H1 (cell line): ENCODE measurements around the gene VAV2. TPM values are rescaled to one million over a fixed set of nuclear protein-coding genes. Genes with fewer than 3 reads are reported as not detected.

ENCODE experiments used
- CTCF ChIA-PET: fragments of 300-600 bp; sonication (Branson Sonifier 250); formaldehyde crosslinking; loops from one replicate; lab custom pipeline; 2021; ENCODE audit not compliant: partially characterized antibody; lab: Charles Lee
- POLR2A ChIA-PET: fragments of 300-600 bp; sonication (Branson Sonifier 250); formaldehyde crosslinking; loops from one replicate; lab custom pipeline; 2021; ENCODE audit warnings: inconsistent platforms; ENCODE audit not compliant: partially characterized antibody; lab: Charles Lee
- DNase-seq, 2 experiments: peaks; one replicate each; pipeline versions ENCODE4 v3.0.0 to v3.0.0-alpha.2; 2010 to 2022; ENCODE audit warnings: low spot score in 2 of 2, low read depth in 1 of 2, mixed read lengths in 1 of 2
- FAIRE-seq: peaks from 2 replicates; lab custom pipeline; 2011; peaks lifted over from hg19 to GRCh38; lab: Jason Lieb, UNC
- H2AFZ ChIP-seq: 2 replicates; pipeline ENCODE4 v1.8.1; 2012; ENCODE audit warnings: low read length, inconsistent platforms
- H2AK5ac ChIP-seq: 2 replicates; pipeline ENCODE4 v1.6.1; 2013; ENCODE audit warnings: low read depth, low read length
- H2BK120ac ChIP-seq: replicated peaks from 2 replicates; pipeline ENCODE3; 2013; ENCODE audit warnings: low read depth, low read length, inconsistent platforms
- H2BK12ac ChIP-seq: 2 replicates; pipeline ENCODE4 v1.6.1; 2013; ENCODE audit warnings: low read depth, low read length
- H2BK15ac ChIP-seq: 2 replicates; pipeline ENCODE4 v1.6.1; 2013; ENCODE audit warnings: low read length
- H2BK20ac ChIP-seq: 2 replicates; pipeline ENCODE4 v1.6.1; 2013; ENCODE audit warnings: low read length
- H2BK5ac ChIP-seq: 2 replicates; pipeline ENCODE4 v1.6.1; 2013; ENCODE audit warnings: low read depth, low read length
- H3K14ac ChIP-seq: 2 replicates; pipeline ENCODE4 v1.6.1; 2013; ENCODE audit warnings: inconsistent platforms; ENCODE audit not compliant: insufficient read length
- H3K18ac ChIP-seq: 2 replicates; pipeline ENCODE4 v1.6.1; 2013; ENCODE audit warnings: low read length; ENCODE audit errors: extremely low read depth
- H3K23ac ChIP-seq: 2 replicates; pipeline ENCODE4 v1.6.1; 2013; ENCODE audit warnings: inconsistent platforms; ENCODE audit not compliant: insufficient read length
- H3K23me2 ChIP-seq: 2 replicates; pipeline ENCODE4 v1.6.1; 2013; ENCODE audit warnings: low read depth, low read length
- H3K27ac ChIP-seq: 2 replicates; pipeline ENCODE4 v1.6.1; 2011; ENCODE audit warnings: low read depth, low read length, inconsistent platforms
- H3K27me3 ChIP-seq, 4 experiments: replicated peaks in 1 of 4; 1 replicate in 1 of 4; 2 replicates in 3 of 4; pipeline versions ENCODE4 v1.6.1 to v1.8.1; 2011 to 2013; ENCODE audit warnings: low read length in 3 of 4, mild to moderate bottlenecking in 3 of 4, inconsistent platforms in 2 of 4, mixed read lengths in 2 of 4, moderate library complexity in 1 of 4; ENCODE audit not compliant: control insufficient read depth in 3 of 4, insufficient read depth in 3 of 4; ENCODE audit errors: extremely low read depth in 1 of 4
- H3K36me3 ChIP-seq, 4 experiments: 2 replicates each; pipeline versions ENCODE4 v1.6.1 to v1.8.1; 2011 to 2013; ENCODE audit warnings: mild to moderate bottlenecking in 4 of 4, low read length in 3 of 4, moderate library complexity in 2 of 4, control low read depth in 1 of 4, inconsistent platforms in 1 of 4; ENCODE audit not compliant: insufficient read depth in 4 of 4, control insufficient read depth in 2 of 4
- H3K4ac ChIP-seq: replicated peaks from 2 replicates; pipeline ENCODE3; 2013; ENCODE audit warnings: low read length, low read depth, mixed read lengths, inconsistent platforms; ENCODE audit not compliant: insufficient read length
- H3K4me1 ChIP-seq, 4 experiments: replicated peaks in 1 of 4; 1 replicate in 1 of 4; 2 replicates in 3 of 4; pipeline versions ENCODE4 v1.6.1 to v1.8.1; 2011 to 2013; ENCODE audit warnings: low read length in 3 of 4, inconsistent platforms in 2 of 4, mixed read lengths in 1 of 4; ENCODE audit not compliant: insufficient read depth in 4 of 4, control insufficient read depth in 3 of 4
- H3K4me2 ChIP-seq, 2 experiments: 2 replicates each; pipeline versions ENCODE4 v1.6.1 to v1.8.1; 2011 to 2013; ENCODE audit warnings: low read depth in 2 of 2, low read length in 2 of 2, control low read depth in 1 of 2, inconsistent platforms in 1 of 2, mild to moderate bottlenecking in 1 of 2; ENCODE audit not compliant: insufficient read depth in 1 of 2
- H3K4me3 ChIP-seq, 4 experiments: fragments of 200-600, 300-600 bp in 1 of 4; sonication (generic), shearing (Covaris generic), sonication (Bioruptor Twin) in 1 of 4; 2 replicates each; pipeline versions ENCODE4 v1.5.1 to v1.8.1; 2011 to 2016; ENCODE audit warnings: low read length in 4 of 4, low read depth in 3 of 4, control low read depth in 2 of 4, inconsistent platforms in 2 of 4, mild to moderate bottlenecking in 2 of 4, mixed read lengths in 1 of 4, moderate library complexity in 1 of 4; ENCODE audit not compliant: insufficient read depth in 2 of 4; ENCODE audit errors: extremely low read depth in 1 of 4
- H3K56ac ChIP-seq: replicated peaks from 2 replicates; pipeline ENCODE3; 2013; ENCODE audit warnings: low read depth, mild to moderate bottlenecking, mixed read lengths, low read length, inconsistent platforms; ENCODE audit not compliant: insufficient read length
- H3K79me1 ChIP-seq: 2 replicates; pipeline ENCODE4 v1.6.1; 2013; ENCODE audit warnings: low read depth, low read length, control low read depth
- H3K79me2 ChIP-seq, 2 experiments: 2 replicates each; pipeline versions ENCODE4 v1.6.1 to v1.8.1; 2012 to 2013; ENCODE audit warnings: low read length in 2 of 2, mild to moderate bottlenecking in 2 of 2, inconsistent platforms in 1 of 2; ENCODE audit not compliant: insufficient read depth in 2 of 2, control insufficient read depth in 1 of 2
- H3K9ac ChIP-seq, 4 experiments: replicated peaks in 1 of 4; 1 replicate in 1 of 4; 2 replicates in 3 of 4; pipeline versions ENCODE4 v1.6.1 to v1.8.1; 2011 to 2013; ENCODE audit warnings: low read depth in 3 of 4, low read length in 3 of 4, control low read depth in 2 of 4, mild to moderate bottlenecking in 2 of 4, moderate library complexity in 2 of 4, inconsistent platforms in 1 of 4; ENCODE audit errors: extremely low read depth in 1 of 4
- H3K9me3 ChIP-seq, 2 experiments: 2 replicates each; pipeline versions ENCODE4 v1.6.1 to v1.8.1; 2012 to 2013; ENCODE audit warnings: mild to moderate bottlenecking in 2 of 2, moderate library complexity in 2 of 2, control low read depth in 1 of 2, inconsistent platforms in 1 of 2, low read depth in 1 of 2, low read length in 1 of 2, mixed read lengths in 1 of 2; ENCODE audit not compliant: insufficient read depth in 2 of 2
- H4K20me1 ChIP-seq, 2 experiments: replicated peaks in 1 of 2; 2 replicates each; pipeline versions ENCODE3 to v1.8.1; 2011 to 2013; ENCODE audit warnings: inconsistent platforms in 2 of 2, low read length in 2 of 2, mild to moderate bottlenecking in 1 of 2; ENCODE audit not compliant: insufficient read depth in 2 of 2, control insufficient read depth in 1 of 2
- H4K5ac ChIP-seq: 2 replicates; pipeline ENCODE4 v1.6.1; 2013; ENCODE audit warnings: low read length, low read depth, mixed read lengths, inconsistent platforms; ENCODE audit not compliant: insufficient read length
- H4K8ac ChIP-seq: 2 replicates; pipeline ENCODE4 v1.8.0; 2013; ENCODE audit warnings: mild to moderate bottlenecking, moderate library complexity, low read length, inconsistent platforms; ENCODE audit not compliant: insufficient read depth; ENCODE audit errors: extremely low read depth
- H4K91ac ChIP-seq: replicated peaks from 2 replicates; pipeline ENCODE3; 2013; ENCODE audit warnings: low read length, mixed read lengths, inconsistent platforms; ENCODE audit not compliant: insufficient read length
- WGBS, 2 experiments: shearing (Covaris generic) in 1 of 2; methylation state at CpG; one replicate each; pipeline versions ENCODE4 v1.1.6 to v1.1.7; 2013 to 2015; ENCODE audit warnings: low lambda C conversion rate in 2 of 2, mixed read lengths in 2 of 2, inconsistent platforms in 1 of 2, low coverage in 1 of 2, missing lambda C conversion rate in 1 of 2; ENCODE audit not compliant: insufficient replicate concordance in 2 of 2, insufficient coverage in 1 of 2, insufficient read length in 1 of 2; ENCODE audit errors: extremely low coverage in 1 of 2, missing lambda C conversion rate in 1 of 2; 5-methylcytosine and 5-hydroxymethylcytosine counted together
- polyA plus RNA-seq, 7 experiments: library from polyadenylated mRNA; depleted of rRNA in 3 of 7; stranded (reverse) in 5 of 7; unstranded in 2 of 7; fragments of >200 nt in 5 of 7; fragments of 200-250 nt in 2 of 7; gene quantifications; 1 replicate in 5 of 7; 2 replicates in 1 of 7; 4 replicates in 1 of 7; pipeline versions ENCODE4 v1.2.1 to v1.2.3, GENCODE V29; 2011 to 2013; ENCODE audit warnings: missing spikeins in 2 of 7, mixed read lengths in 2 of 7
- total RNA-seq: library from RNA; stranded (reverse); fragmentation: NEBNext Ultra II Directional; extraction: Animal tissue kit (Norgen Biotek cat#: 25700); gene quantifications from 2 replicates; pipeline ENCODE4 v1.2.1, GENCODE V29; 2021

Gene VAV2
- total and polyA plus RNA-seq, 2 of the 8 experiments (the other 6 are each of a cell fraction or from before 2014, with no cell fraction given), result 13.6 to 37.6 TPM

DNA sequence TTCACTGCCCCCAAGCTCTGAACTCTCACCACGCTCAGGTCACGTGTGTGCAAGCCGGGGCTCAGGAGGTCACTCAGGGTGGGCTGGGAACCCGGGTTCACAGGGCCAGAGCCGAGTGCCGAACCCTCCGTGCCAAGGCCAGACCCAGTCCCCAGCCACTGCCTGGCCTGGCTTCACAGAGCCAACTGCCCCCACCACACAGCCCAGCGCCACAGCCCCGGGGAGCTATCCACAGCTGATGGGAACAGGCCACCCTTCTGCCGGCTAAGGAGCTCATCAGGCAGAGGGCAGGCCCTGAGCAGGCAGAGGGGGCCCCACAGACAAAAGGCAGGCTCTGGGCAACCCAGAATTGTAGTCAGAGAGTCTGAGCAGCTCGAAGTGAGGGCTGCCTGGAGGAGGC, 117.0 kb downstream of the VAV2 start:
- 0 out of 2 replicates have a peak overlapping the region, but pooled peaks have one; percentile 19 for H2BK5ac ChIP-seq
- H2AFZ ChIP-seq, result no peak overlapping the region
- H2AK5ac ChIP-seq, result no peak overlapping the region
- H3K79me1 ChIP-seq, result peaks cover 14% of the 10 kb centered on the region
- peak overlapping the region; percentile 9; the same call in 1 of the 2 replicates for H4K8ac ChIP-seq
- no peaks in the 10 kb centered on the region for H3K9me3 ChIP-seq
- peaks cover 1 to 22% of the 10 kb centered on the region in 2 experiments for H4K20me1 ChIP-seq
- no peak overlapping the region for H3K4ac ChIP-seq
- 0 out of 2 replicates have a peak overlapping the region, but pooled peaks have one; percentile 2 for H2BK12ac ChIP-seq
- CTCF ChIA-PET, result interaction anchor here (0.8 to 5.8 kb wide), 21 partner anchors 9 to 133 kb away, joined by 3 to 41 read pairs (median 5); no protein-coding TSS in a partner anchor
- no peaks in the 10 kb centered on the region for H3K27me3 ChIP-seq
- H3K4me1 ChIP-seq, result peaks cover 0 to 10% (median 2%) of the 10 kb centered on the region in 4 experiments; a peak in 5 of 7 replicates
- H3K56ac ChIP-seq, result no peak overlapping the region
- H3K18ac ChIP-seq, result no peak overlapping the region
- peaks cover 0 to 34% of the 10 kb centered on the region in 2 experiments; a peak in 2 of 4 replicates for H3K79me2 ChIP-seq
- H3K27ac ChIP-seq, result no peak overlapping the region
- H3K9ac ChIP-seq, result no peak overlapping the region
- DNase-seq (no peak), FAIRE-seq (no peak)
- no peak overlapping the region for H3K14ac ChIP-seq
- H3K23ac ChIP-seq, result no peak overlapping the region
- H2BK120ac ChIP-seq, result no peak overlapping the region
- H2BK15ac ChIP-seq, result no peak overlapping the region
- 91% methylated on average over 9 of the region's 11 CpGs; no CpG with 5 or more reads in 1 of the 2 experiments for WGBS, 2 experiments
- peaks cover 8% of the 10 kb centered on the region; the same call in 1 of the 2 replicates for H3K23me2 ChIP-seq
- POLR2A ChIA-PET, result no interaction called here
- H3K36me3 ChIP-seq, result no peaks in the 10 kb centered on the region
- no peak overlapping the region for H4K91ac ChIP-seq
- H4K5ac ChIP-seq, result no peak overlapping the region
- H3K4me3 ChIP-seq, result no peak overlapping the region
- no peak overlapping the region for H2BK20ac ChIP-seq
- no peak overlapping the region for H3K4me2 ChIP-seq
